Adipose tissue (tissue), 3 donors: ENCODE results near the gene QKI. TPM values are rescaled to one million over a fixed set of nuclear protein-coding genes. Genes with fewer than 3 reads are reported as not detected.

Experiments used
- H3K27ac ChIP-seq: one replicate; pipeline ENCODE4 v1.5.1; 2013; ENCODE audit warnings: low read depth, low read length
- WGBS, 3 donors: extraction: QIAGEN DNeasy Blood & Tissue Kit; methylation state at CpG; one replicate each; pipeline ENCODE4 v1.1.7; 2013; 5-methylcytosine and 5-hydroxymethylcytosine counted together
- polyA plus RNA-seq, 3 donors: library from polyadenylated mRNA; stranded (reverse); fragments of 200-250 nt; gene quantifications; one replicate each; pipeline ENCODE4 v1.2.3, GENCODE V29; 2013
- donor health status: healthy with polysubstance abuse.
- donor health status: Bipolar disorder and iron deficiency.
- donor health status: healthy.

Gene QKI
- polyA plus RNA-seq, 3 donors = 20.1 to 110 (median 51.2) TPM

GRCh38 chr6:163500105-163500504, 85.6 kb downstream of the QKI start:
- WGBS, 3 donors = 65 to 82% (median 73%) methylated on average over 2 of the region's 2 CpGs
- H3K27ac ChIP-seq = no peak overlapping the region

- WGBS, 3 donors = 61 to 86% (median 73%) methylated on average over 2 of the region's 2 CpGs
- H3K27ac ChIP-seq = no peak overlapping the region
Measured at GRCh38 chr6:163501026-163501425, 86.5 kb downstream of the QKI start.

GRCh38 chr6:163501439-163501838, 86.9 kb downstream of the QKI start:
- 74 to 78% (median 78%) methylated on average over 3 of the region's 3 CpGs for WGBS, 3 donors

GRCh38 chr6:163504984-163505640, 90.6 kb downstream of the QKI start:
- 84 to 93% (median 86%) methylated on average over 8 of the region's 8 CpGs for WGBS, 3 donors
- H3K27ac ChIP-seq = no peak overlapping the region

More at GRCh38 chr6:163501439-163501838, 86.9 kb downstream of the QKI start:
- H3K27ac ChIP-seq = no peak overlapping the region

- no peak overlapping the region for H3K27ac ChIP-seq
- 95 to 98% (median 97%) methylated on average over 1 of the region's 1 CpG for WGBS, 3 donors
Measured at GRCh38 chr6:163507965-163508364, 93.4 kb downstream of the QKI start.

- WGBS, 3 donors = 51 to 93% (median 90%) methylated on average over 4 of the region's 4 CpGs
- no peak overlapping the region for H3K27ac ChIP-seq
Measured at GRCh38 chr6:163513003-163513402, 98.5 kb downstream of the QKI start.

- H3K27ac ChIP-seq = no peak overlapping the region
- WGBS, 3 donors = 65 to 96% (median 93%) methylated on average over 2 of the region's 2 CpGs
Measured at GRCh38 chr6:163513570-163514166, 99.2 kb downstream of the QKI start.

- H3K27ac ChIP-seq = no peak overlapping the region
Measured at GRCh38 chr6:163516908-163517307, 102.4 kb downstream of the QKI start.

- WGBS, 3 donors = 90 to 95% (median 94%) methylated on average over 4 of the region's 4 CpGs
- no peak overlapping the region for H3K27ac ChIP-seq
Measured at GRCh38 chr6:163520956-163521355, 106.4 kb downstream of the QKI start.

GRCh38 chr6:163522033-163522432, 107.5 kb downstream of the QKI start:
- no peak overlapping the region for H3K27ac ChIP-seq
- WGBS, 3 donors = 54 to 82% (median 67%) methylated on average over 1 of the region's 1 CpG

GRCh38 chr6:163525926-163526325, 111.4 kb downstream of the QKI start:
- no peak overlapping the region for H3K27ac ChIP-seq

GRCh38 chr6:163526346-163526745, 111.8 kb downstream of the QKI start:
- WGBS, 3 donors = 50 to 57% (median 56%) methylated on average over 1 of the region's 1 CpG

GRCh38 chr6:163527291-163527690, 112.8 kb downstream of the QKI start:
- 91 to 97% (median 93%) methylated on average over 3 of the region's 3 CpGs for WGBS, 3 donors

More at GRCh38 chr6:163526346-163526745, 111.8 kb downstream of the QKI start:
- H3K27ac ChIP-seq = no peak overlapping the region

GRCh38 chr6:163529605-163530004, 115.1 kb downstream of the QKI start:
- H3K27ac ChIP-seq = no peak overlapping the region
- WGBS, 3 donors = 45 to 66% (median 58%) methylated on average over 3 of the region's 3 CpGs

More at GRCh38 chr6:163527291-163527690, 112.8 kb downstream of the QKI start:
- H3K27ac ChIP-seq = no peak overlapping the region

GRCh38 chr6:163530406-163530805, 115.9 kb downstream of the QKI start:
- WGBS, 3 donors = 79 to 85% (median 82%) methylated on average over 3 of the region's 3 CpGs
- no peak overlapping the region for H3K27ac ChIP-seq

GRCh38 chr6:163531122-163531521, 116.6 kb downstream of the QKI start:
- H3K27ac ChIP-seq = no peak overlapping the region
- WGBS, 3 donors = 44 to 82% (median 55%) methylated on average over 2 of the region's 2 CpGs

GRCh38 chr6:163532526-163533078, 118.1 kb downstream of the QKI start:
- no peak overlapping the region for H3K27ac ChIP-seq
- WGBS, 3 donors = 48 to 73% (median 54%) methylated on average over 5 of the region's 5 CpGs

- no peak overlapping the region for H3K27ac ChIP-seq
- WGBS, 3 donors = 43 to 56% (median 51%) methylated on average over 2 of the region's 2 CpGs
Measured at GRCh38 chr6:163533443-163533842, 118.9 kb downstream of the QKI start.

- 96 to 98% (median 97%) methylated on average over 3 of the region's 3 CpGs for WGBS, 3 donors
- no peak overlapping the region for H3K27ac ChIP-seq
Measured at GRCh38 chr6:163536770-163537169, 122.3 kb downstream of the QKI start.

GRCh38 chr6:163538331-163538730, 123.8 kb downstream of the QKI start:
- WGBS, 3 donors = 85 to 98% (median 93%) methylated on average over 5 of the region's 5 CpGs
- no peak overlapping the region for H3K27ac ChIP-seq
